GM21360 (cell line): Measurements from ENCODE around the gene DAD1.
"Not testable (repeated sequence)": the region's sequence is repeated elsewhere in the genome, so short reads cannot be mapped to it uniquely, and the experiment has no call there.

Experiments
- ATAC-seq: cut with Tn5 transposase; IDR thresholded peaks from one replicate; pipeline ENCODE4 v1.9.1; 2021; ENCODE audit warnings: mild to moderate bottlenecking, moderate library complexity; ENCODE audit not compliant: unreplicated experiment

Gene DAD1

GRCh38 chr14:22553861-22554497, 35.0 kb downstream of the DAD1 start:
- not testable (repeated sequence) for ATAC-seq

- ATAC-seq = no peak
Observed at GRCh38 chr14:22553445-22553844, 35.6 kb downstream of the DAD1 start.

- ATAC-seq = no peak
Observed at GRCh38 chr14:22552827-22553076, 36.3 kb downstream of the DAD1 start.

GRCh38 chr14:22552001-22552826, 36.8 kb downstream of the DAD1 start:
- ATAC-seq = no peak

- no peak for ATAC-seq
Observed at GRCh38 chr14:22551605-22551997, 37.4 kb downstream of the DAD1 start.

GRCh38 chr14:22549981-22550673, 38.9 kb downstream of the DAD1 start:
- peak; percentile 41 for ATAC-seq

- no peak for ATAC-seq
Observed at GRCh38 chr14:22549324-22549962, 39.6 kb downstream of the DAD1 start.

- ATAC-seq = no peak
Observed at GRCh38 chr14:22547948-22548750, 40.9 kb downstream of the DAD1 start.

- no peak for ATAC-seq
Observed at GRCh38 chr14:22547313-22547947, 41.6 kb downstream of the DAD1 start.

- ATAC-seq = no peak
Observed at GRCh38 chr14:22546722-22547071, 42.3 kb downstream of the DAD1 start.

GRCh38 chr14:22545842-22546721, 42.9 kb downstream of the DAD1 start:
- no peak for ATAC-seq

- ATAC-seq = no peak
Observed at GRCh38 chr14:22544881-22545420, 44.1 kb downstream of the DAD1 start.

- no peak for ATAC-seq
Observed at GRCh38 chr14:22544406-22544805, 44.6 kb downstream of the DAD1 start.

- not testable (repeated sequence) for ATAC-seq
Observed at GRCh38 chr14:22543570-22544357, 45.3 kb downstream of the DAD1 start.

- ATAC-seq = no peak
Observed at GRCh38 chr14:22542360-22542759, 46.7 kb downstream of the DAD1 start.

- ATAC-seq = no peak
Observed at GRCh38 chr14:22541721-22542120, 47.3 kb downstream of the DAD1 start.

GRCh38 chr14:22540811-22541360, 48.1 kb downstream of the DAD1 start:
- no peak for ATAC-seq

- ATAC-seq = no peak
Observed at GRCh38 chr14:22540293-22540692, 48.7 kb downstream of the DAD1 start.
